Activated naive CD8-positive, alpha-beta T cell treated with anti-CD3 and anti-CD28 coated beads for 36 hours (primary cell): ENCODE data around the gene SPDYE16. TPM values are rescaled to one million over a fixed set of nuclear protein-coding genes. Genes with fewer than 3 reads are reported as not detected.
"Not testable (repeated sequence)": the region's sequence is repeated elsewhere in the genome, so short reads cannot be mapped to it uniquely, and the experiment has no call there.

Experiments used
- DNase-seq: peaks from one replicate; pipeline ENCODE4 v3.0.0; 2021
- H3K27ac Mint-ChIP-seq: one replicate; pipeline ENCODE4 v1.8.0; 2022; ENCODE audit warnings: mild to moderate bottlenecking, moderate library complexity, mixed read lengths
- H3K27me3 Mint-ChIP-seq: one replicate; pipeline ENCODE4 v1.8.0; 2022; ENCODE audit warnings: mild to moderate bottlenecking, mixed read lengths
- H3K36me3 Mint-ChIP-seq: one replicate; pipeline ENCODE4 v1.8.0; 2021; ENCODE audit warnings: mild to moderate bottlenecking, mixed read lengths
- H3K4me1 Mint-ChIP-seq: one replicate; pipeline ENCODE4 v1.8.0; 2021; ENCODE audit warnings: mixed read lengths
- H3K4me3 Mint-ChIP-seq: one replicate; pipeline ENCODE4 v1.8.0; 2022; ENCODE audit warnings: mild to moderate bottlenecking, moderate library complexity, mixed read lengths
- H3K9me3 Mint-ChIP-seq: one replicate; pipeline ENCODE4 v1.8.0; 2022; ENCODE audit warnings: mixed read lengths
- total RNA-seq, 2 experiments: library from RNA; stranded (reverse); gene quantifications; one replicate each; pipeline ENCODE4 v1.2.3, GENCODE V29; 2021

SPDYE16 gene
- total RNA-seq, 2 experiments from 2014 or later: 0.12 to 0.14 TPM

- not testable (repeated sequence) for H3K9me3 Mint-ChIP-seq, DNase-seq, H3K27me3 Mint-ChIP-seq, H3K27ac Mint-ChIP-seq, H3K4me3 Mint-ChIP-seq, H3K4me1 Mint-ChIP-seq
- H3K36me3 Mint-ChIP-seq: peaks cover 42% of the 10 kb centered on the region
These were observed 24.2 kb upstream of the SPDYE16 start for GRCh38 chr7:76567311-76567710.

- peaks cover 50% of the 10 kb centered on the region for H3K36me3 Mint-ChIP-seq
- H3K27ac Mint-ChIP-seq, H3K27me3 Mint-ChIP-seq, H3K4me3 Mint-ChIP-seq, H3K4me1 Mint-ChIP-seq, DNase-seq: not testable (repeated sequence)
- H3K9me3 Mint-ChIP-seq: peaks cover 11% of the 10 kb centered on the region
These were observed 21.9 kb upstream of the SPDYE16 start for GRCh38 chr7:76565001-76565400.

GRCh38 chr7:76561342-76561741, 18.2 kb upstream of the SPDYE16 start:
- peaks cover 11% of the 10 kb centered on the region for H3K9me3 Mint-ChIP-seq
- not testable (repeated sequence) for H3K27ac Mint-ChIP-seq, H3K27me3 Mint-ChIP-seq, H3K4me3 Mint-ChIP-seq, DNase-seq
- peaks cover 18% of the 10 kb centered on the region for H3K4me1 Mint-ChIP-seq
- H3K36me3 Mint-ChIP-seq: peaks cover 53% of the 10 kb centered on the region

GRCh38 chr7:76560157-76560556, 17.1 kb upstream of the SPDYE16 start:
- H3K27me3 Mint-ChIP-seq, DNase-seq, H3K9me3 Mint-ChIP-seq, H3K27ac Mint-ChIP-seq, H3K4me3 Mint-ChIP-seq: not testable (repeated sequence)
- Mint-ChIP-seq H3K36me3 (peaks cover 47% of the 10 kb centered on the region), H3K4me1 (peaks cover 20% of the 10 kb centered on the region)

GRCh38 chr7:76559685-76560084, 16.6 kb upstream of the SPDYE16 start:
- H3K36me3 Mint-ChIP-seq: peaks cover 51% of the 10 kb centered on the region
- peaks cover 24% of the 10 kb centered on the region for H3K4me1 Mint-ChIP-seq
- H3K27ac Mint-ChIP-seq: not testable (repeated sequence)

GRCh38 chr7:76551992-76552391, 8.9 kb upstream of the SPDYE16 start:
- H3K27me3 Mint-ChIP-seq, DNase-seq, H3K27ac Mint-ChIP-seq, H3K9me3 Mint-ChIP-seq, H3K4me3 Mint-ChIP-seq: not testable (repeated sequence)
- Mint-ChIP-seq H3K36me3 (peaks cover 24% of the 10 kb centered on the region), H3K4me1 (peaks cover 22% of the 10 kb centered on the region)

More at GRCh38 chr7:76559685-76560084, 16.6 kb upstream of the SPDYE16 start:
- not testable (repeated sequence) for DNase-seq, H3K9me3 Mint-ChIP-seq, H3K4me3 Mint-ChIP-seq, H3K27me3 Mint-ChIP-seq

- not testable (repeated sequence) for H3K9me3 Mint-ChIP-seq, DNase-seq, H3K27me3 Mint-ChIP-seq
- peak overlapping the region; percentile 89 for H3K27ac Mint-ChIP-seq
- H3K36me3 Mint-ChIP-seq: peaks cover 16% of the 10 kb centered on the region
- H3K4me3 Mint-ChIP-seq: peak overlapping the region; percentile 96
- H3K4me1 Mint-ChIP-seq: peaks cover 14% of the 10 kb centered on the region
These were observed 6.8 kb upstream of the SPDYE16 start for GRCh38 chr7:76549855-76550248.

- DNase-seq: peak; percentile 87
- H3K9me3 Mint-ChIP-seq, H3K27me3 Mint-ChIP-seq: not testable (repeated sequence)
- Mint-ChIP-seq H3K36me3 (peaks cover 15% of the 10 kb centered on the region), H3K4me3 (peak overlapping the region; percentile 96), H3K4me1 (peaks cover 13% of the 10 kb centered on the region), H3K27ac (peak overlapping the region; percentile 89)
These were observed 6.1 kb upstream of the SPDYE16 start for GRCh38 chr7:76549025-76549854.

GRCh38 chr7:76531643-76532042, 11.5 kb downstream of the SPDYE16 start:
- not testable (repeated sequence) for H3K36me3 Mint-ChIP-seq, DNase-seq, H3K27me3 Mint-ChIP-seq, H3K4me1 Mint-ChIP-seq, H3K27ac Mint-ChIP-seq, H3K9me3 Mint-ChIP-seq, H3K4me3 Mint-ChIP-seq

- H3K4me1 Mint-ChIP-seq, H3K27ac Mint-ChIP-seq, DNase-seq, H3K4me3 Mint-ChIP-seq, H3K36me3 Mint-ChIP-seq, H3K9me3 Mint-ChIP-seq, H3K27me3 Mint-ChIP-seq: not testable (repeated sequence)
These were observed 16.9 kb downstream of the SPDYE16 start for GRCh38 chr7:76526183-76526582.

- H3K27ac Mint-ChIP-seq, H3K9me3 Mint-ChIP-seq, H3K36me3 Mint-ChIP-seq, H3K27me3 Mint-ChIP-seq, H3K4me1 Mint-ChIP-seq, DNase-seq, H3K4me3 Mint-ChIP-seq: not testable (repeated sequence)
These were observed 26.2 kb downstream of the SPDYE16 start for GRCh38 chr7:76516932-76517331.

GRCh38 chr7:76515999-76516443, 27.1 kb downstream of the SPDYE16 start:
- Mint-ChIP-seq H3K9me3 (no peaks in the 10 kb centered on the region), H3K27ac (no peak overlapping the region), H3K4me3 (no peak overlapping the region), H3K27me3 (no peaks in the 10 kb centered on the region), H3K36me3 (no peaks in the 10 kb centered on the region), H3K4me1 (no peaks in the 10 kb centered on the region)
- peak; percentile 52 for DNase-seq

- H3K4me3 Mint-ChIP-seq: no peak overlapping the region
- H3K9me3 Mint-ChIP-seq: no peaks in the 10 kb centered on the region
- no peaks in the 10 kb centered on the region for H3K36me3 Mint-ChIP-seq
- no peak for DNase-seq
- H3K27ac Mint-ChIP-seq: no peak overlapping the region
- no peaks in the 10 kb centered on the region for H3K27me3 Mint-ChIP-seq
- no peaks in the 10 kb centered on the region for H3K4me1 Mint-ChIP-seq
These were observed 27.9 kb downstream of the SPDYE16 start for GRCh38 chr7:76514926-76515771.

GRCh38 chr7:76513817-76514799, 29.0 kb downstream of the SPDYE16 start:
- DNase-seq: no peak
- H3K27me3 Mint-ChIP-seq: no peaks in the 10 kb centered on the region
- no peaks in the 10 kb centered on the region for H3K9me3 Mint-ChIP-seq
- H3K4me1 Mint-ChIP-seq: no peaks in the 10 kb centered on the region
- H3K27ac Mint-ChIP-seq: no peak overlapping the region
- no peak overlapping the region for H3K4me3 Mint-ChIP-seq
- H3K36me3 Mint-ChIP-seq: no peaks in the 10 kb centered on the region
